PC-9 (cell line): ENCODE results near the gene IL2RG.

Experiments
- CTCF ChIP-seq: fragments of 200-600 bp; sonication (generic); conservative IDR thresholded peaks from 2 replicates; pipeline ENCODE4 v1.6.1; 2017; ENCODE audit warnings: mixed run types, antibody characterized with exemption, mild to moderate bottlenecking, moderate library complexity
- EZH2 ChIP-seq: fragments of 200-600 bp; sonication (generic); IDR thresholded peaks from 2 replicates; pipeline ENCODE4 v1.8.0; 2017; ENCODE audit warnings: antibody characterized with exemption, low read depth

- TF ChIP-seq CTCF (peak; percentile 84), EZH2 (no peak)
Observed at GRCh38 chrX:71128915-71129765, 17.8 kb upstream of the IL2RG start.
